ENCODE measurements around the gene SNAP47.

Gene SNAP47

GRCh38 chr1:227769047-227769935, 34.1 kb downstream of the SNAP47 start:
- DNase-seq (ENCODE audit: low read depth), result no peak

- DNase-seq (ENCODE audit: low read depth), result no peak
Observed at GRCh38 chr1:227769936-227770494, 34.8 kb downstream of the SNAP47 start.

- DNase-seq (ENCODE audit: low read depth), result no peak
Observed at GRCh38 chr1:227770812-227771211, 35.6 kb downstream of the SNAP47 start.

- DNase-seq (ENCODE audit: low read depth), result no peak
Observed at GRCh38 chr1:227771326-227771725, 36.1 kb downstream of the SNAP47 start.

GRCh38 chr1:227771771-227772170, 36.5 kb downstream of the SNAP47 start:
- DNase-seq (ENCODE audit: low read depth), result no peak

- DNase-seq (ENCODE audit: low read depth), result no peak
Observed at GRCh38 chr1:227773558-227773957, 38.3 kb downstream of the SNAP47 start.

GRCh38 chr1:227774051-227774731, 39.0 kb downstream of the SNAP47 start:
- DNase-seq (ENCODE audit: low read depth), result no peak

- no peak for DNase-seq (ENCODE audit: low read depth)
Observed at GRCh38 chr1:227774821-227775661, 39.8 kb downstream of the SNAP47 start.

GRCh38 chr1:227775841-227776240, 40.6 kb downstream of the SNAP47 start:
- DNase-seq (ENCODE audit: low read depth), result no peak

- DNase-seq (ENCODE audit: low read depth), result no peak
Observed at GRCh38 chr1:227776331-227776771, 41.1 kb downstream of the SNAP47 start.

- no peak for DNase-seq (ENCODE audit: low read depth)
Observed at GRCh38 chr1:227777156-227777555, 41.9 kb downstream of the SNAP47 start.

- DNase-seq (ENCODE audit: low read depth), result no peak
Observed at GRCh38 chr1:227777646-227778045, 42.4 kb downstream of the SNAP47 start.

GRCh38 chr1:227778401-227778947, 43.2 kb downstream of the SNAP47 start:
- DNase-seq (ENCODE audit: low read depth), result no peak

GRCh38 chr1:227779021-227779441, 43.8 kb downstream of the SNAP47 start:
- no peak for DNase-seq (ENCODE audit: low read depth)

GRCh38 chr1:227779685-227780084, 44.5 kb downstream of the SNAP47 start:
- DNase-seq (ENCODE audit: low read depth), result no peak

- no peak for DNase-seq (ENCODE audit: low read depth)
Observed at GRCh38 chr1:227780101-227781044, 45.1 kb downstream of the SNAP47 start.

GRCh38 chr1:227781314-227781930, 46.2 kb downstream of the SNAP47 start:
- DNase-seq (ENCODE audit: low read depth), result no peak

GRCh38 chr1:227782226-227782625, 47.0 kb downstream of the SNAP47 start:
- DNase-seq (ENCODE audit: low read depth), result no peak

GRCh38 chr1:227785094-227785804, 50.0 kb downstream of the SNAP47 start:
- no peak for DNase-seq (ENCODE audit: low read depth)

Measured in stimulated activated CD8-positive, alpha-beta memory T cell treated with anti-CD3 and anti-CD28 coated beads, Interleukin-4, amount 100 ng/mL, for 24 hours (primary cell).